Measurements from ENCODE around the gene AKNAD1. TPM values are rescaled to one million over a fixed set of nuclear protein-coding genes. Genes with fewer than 3 reads are reported as not detected.

The AKNAD1 gene
- total and polyA plus RNA-seq, 10 of the 15 experiments (the other 5 are each of a cell fraction or from before 2014, with no cell fraction given) = 0.05 to 0.13 (median 0.10) TPM; not detected in 7

DNA sequence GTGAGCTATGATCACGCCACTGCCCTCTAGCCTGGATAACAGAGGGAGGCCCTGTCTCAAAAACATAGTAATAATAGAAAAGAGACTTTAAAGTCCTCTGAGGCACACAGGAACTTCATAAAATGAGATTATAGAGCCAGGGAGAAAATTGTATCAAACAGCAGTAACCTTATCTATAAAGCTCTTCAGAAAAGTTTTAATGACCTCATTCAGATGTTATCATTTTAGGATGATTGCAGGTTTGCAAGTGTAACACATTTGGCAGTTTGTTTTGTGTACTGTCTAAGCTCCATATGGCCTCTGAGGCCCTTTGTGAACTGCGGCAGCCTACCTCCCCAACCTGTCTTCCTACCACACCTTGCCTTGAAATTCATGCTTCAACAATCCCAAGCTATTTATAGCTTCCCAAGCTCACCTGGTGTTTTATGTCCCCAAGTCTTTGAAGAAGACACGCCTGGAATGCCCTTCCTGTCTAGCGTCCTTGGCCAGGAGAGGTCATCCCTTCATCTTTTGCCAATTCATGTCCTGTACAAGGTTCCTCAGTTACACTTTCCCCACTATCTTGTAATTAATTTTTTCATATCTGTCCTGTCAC is 8.5 kb upstream of the AKNAD1 start:
- Histone ChIP-seq H3K9ac (ENCODE audit: control insufficient read depth, insufficient read depth, low read length) (no peak overlapping the region), H3K27me3 (replicated peaks in 1 of 2; ENCODE audit: control insufficient read depth in 2 of 2, insufficient read depth in 2 of 2, low read length in 1 of 2) (no peaks in the 10 kb centered on the region; a peak in 2 of 4 replicates), H3K36me3 (ENCODE audit: control insufficient read depth in 2 of 2, insufficient read depth in 2 of 2, low read length in 1 of 2) (no peaks in the 10 kb centered on the region), H3K4me2 (ENCODE audit: control insufficient read depth, insufficient read depth) (no peak overlapping the region), H3K4me1 (ENCODE audit: control insufficient read depth, insufficient read depth, low read length) (peaks cover 5% of the 10 kb centered on the region; the same call in 1 of the 2 replicates), H3K79me2 (ENCODE audit: control insufficient read depth, insufficient read depth, low read length) (no peaks in the 10 kb centered on the region), H2AFZ (ENCODE audit: control insufficient read depth, low read depth, low read length) (no peak overlapping the region), H3K4me3 (no peak overlapping the region), H4K20me1 (ENCODE audit: control insufficient read depth, insufficient read depth) (no peaks in the 10 kb centered on the region), H3K9me3 (replicated peaks; ENCODE audit: control insufficient read depth, insufficient read depth, low read length) (no peaks in the 10 kb centered on the region), H3K27ac (ENCODE audit: control insufficient read depth, insufficient read depth) (no peak overlapping the region)
- no peak for ATAC-seq
- no TSS peak for BruUV-seq (replicated peaks)
- no peak for FAIRE-seq
- DNase-seq (ENCODE audit: low read depth, low spot score) = no peak
- 68% methylated on average over 4 of the region's 4 CpGs for WGBS (ENCODE audit: insufficient coverage, insufficient replicate concordance, low lambda C conversion rate, missing lambda C conversion rate)
- ChIA-PET POLR2A (no interaction called here), CTCF (interaction anchor here (0.6 to 2.3 kb wide), 6 partner anchors 9 to 47 kb away, joined by 3 to 17 read pairs (median 5); no protein-coding TSS in a partner anchor), RAD21 (ENCODE audit: unreplicated experiment) (interaction anchor here (0.8 kb wide), 2 partner anchors 18 to 20 kb away, joined by 3 read pairs; no protein-coding TSS in a partner anchor), SMC1A (ENCODE audit: uncharacterized antibody, unreplicated experiment) (interaction anchor here (0.8 to 0.9 kb wide), 3 partner anchors 13 to 37 kb away, joined by 3 to 4 read pairs (median 3); no protein-coding TSS in a partner anchor)
- intact Hi-C loops (cut with micrococcal nuclease; ENCODE audit: unreplicated experiment) (no loop called here), in situ Hi-C loops (cut with MboI) (no loop called here)
- TF ChIP-seq USF2 (IDR thresholded peaks at IDR 0.05; ENCODE audit: borderline replicate concordance, low read depth, low read length) (no peak), SIN3A (IDR thresholded peaks at IDR 0.05; ENCODE audit: low read depth, low read length) (no peak), SUZ12 (IDR thresholded peaks at IDR 0.05; ENCODE audit: unreplicated experiment) (no peak), CBX3 (IDR thresholded peaks at IDR 0.05; ENCODE audit: borderline replicate concordance, low read depth) (no peak), RUNX3 (IDR thresholded peaks at IDR 0.05; ENCODE audit: low read length) (no peak), HDAC2 (IDR thresholded peaks at IDR 0.05) (no peak), TCF12 (IDR thresholded peaks at IDR 0.05; ENCODE audit: low read depth, low read length) (no peak), NKRF (conservative IDR thresholded peaks at IDR 0.05) (no peak), NR2C2 (IDR thresholded peaks at IDR 0.05; ENCODE audit: borderline replicate concordance, control insufficient read depth, insufficient read length, low read depth) (no peak), MEF2A (IDR thresholded peaks at IDR 0.05; ENCODE audit: insufficient read depth, low read depth, low read length) (no peak)
- TF ChIP-seq, protein P1, sequence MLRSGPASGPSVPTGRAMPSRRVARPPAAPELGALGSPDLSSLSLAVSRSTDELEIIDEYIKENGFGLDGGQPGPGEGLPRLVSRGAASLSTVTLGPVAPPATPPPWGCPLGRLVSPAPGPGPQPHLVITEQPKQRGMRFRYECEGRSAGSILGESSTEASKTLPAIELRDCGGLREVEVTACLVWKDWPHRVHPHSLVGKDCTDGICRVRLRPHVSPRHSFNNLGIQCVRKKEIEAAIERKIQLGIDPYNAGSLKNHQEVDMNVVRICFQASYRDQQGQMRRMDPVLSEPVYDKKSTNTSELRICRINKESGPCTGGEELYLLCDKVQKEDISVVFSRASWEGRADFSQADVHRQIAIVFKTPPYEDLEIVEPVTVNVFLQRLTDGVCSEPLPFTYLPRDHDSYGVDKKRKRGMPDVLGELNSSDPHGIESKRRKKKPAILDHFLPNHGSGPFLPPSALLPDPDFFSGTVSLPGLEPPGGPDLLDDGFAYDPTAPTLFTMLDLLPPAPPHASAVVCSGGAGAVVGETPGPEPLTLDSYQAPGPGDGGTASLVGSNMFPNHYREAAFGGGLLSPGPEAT (IDR thresholded peaks at IDR 0.05; ENCODE audit: low read depth) = no peak
- TF ChIP-seq, protein P2, sequence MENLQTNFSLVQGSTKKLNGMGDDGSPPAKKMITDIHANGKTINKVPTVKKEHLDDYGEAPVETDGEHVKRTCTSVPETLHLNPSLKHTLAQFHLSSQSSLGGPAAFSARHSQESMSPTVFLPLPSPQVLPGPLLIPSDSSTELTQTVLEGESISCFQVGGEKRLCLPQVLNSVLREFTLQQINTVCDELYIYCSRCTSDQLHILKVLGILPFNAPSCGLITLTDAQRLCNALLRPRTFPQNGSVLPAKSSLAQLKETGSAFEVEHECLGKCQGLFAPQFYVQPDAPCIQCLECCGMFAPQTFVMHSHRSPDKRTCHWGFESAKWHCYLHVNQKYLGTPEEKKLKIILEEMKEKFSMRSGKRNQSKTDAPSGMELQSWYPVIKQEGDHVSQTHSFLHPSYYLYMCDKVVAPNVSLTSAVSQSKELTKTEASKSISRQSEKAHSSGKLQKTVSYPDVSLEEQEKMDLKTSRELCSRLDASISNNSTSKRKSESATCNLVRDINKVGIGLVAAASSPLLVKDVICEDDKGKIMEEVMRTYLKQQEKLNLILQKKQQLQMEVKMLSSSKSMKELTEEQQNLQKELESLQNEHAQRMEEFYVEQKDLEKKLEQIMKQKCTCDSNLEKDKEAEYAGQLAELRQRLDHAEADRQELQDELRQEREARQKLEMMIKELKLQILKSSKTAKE (IDR thresholded peaks at IDR 0.05; ENCODE audit: low read depth, poor library complexity, severe bottlenecking) = no peak
- TF ChIP-seq, protein P3, sequence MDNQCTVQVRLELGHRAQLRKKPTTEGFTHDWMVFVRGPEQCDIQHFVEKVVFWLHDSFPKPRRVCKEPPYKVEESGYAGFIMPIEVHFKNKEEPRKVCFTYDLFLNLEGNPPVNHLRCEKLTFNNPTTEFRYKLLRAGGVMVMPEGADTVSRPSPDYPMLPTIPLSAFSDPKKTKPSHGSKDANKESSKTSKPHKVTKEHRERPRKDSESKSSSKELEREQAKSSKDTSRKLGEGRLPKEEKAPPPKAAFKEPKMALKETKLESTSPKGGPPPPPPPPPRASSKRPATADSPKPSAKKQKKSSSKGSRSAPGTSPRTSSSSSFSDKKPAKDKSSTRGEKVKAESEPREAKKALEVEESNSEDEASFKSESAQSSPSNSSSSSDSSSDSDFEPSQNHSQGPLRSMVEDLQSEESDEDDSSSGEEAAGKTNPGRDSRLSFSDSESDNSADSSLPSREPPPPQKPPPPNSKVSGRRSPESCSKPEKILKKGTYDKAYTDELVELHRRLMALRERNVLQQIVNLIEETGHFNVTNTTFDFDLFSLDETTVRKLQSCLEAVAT (IDR thresholded peaks at IDR 0.05) = no peak

Data from GM12878 (cell line).